Left hindlimb (tissue), 1 donor: ENCODE measurements around the gene EVA1B.

Experiments
- DNase-seq: peaks from one replicate; pipeline ENCODE4 v3.0.0-alpha.2; 2018

Gene EVA1B

GRCh38 chr1:36323636-36324352 lies at the start of gene EVA1B:
Gene EVA1B, minus strand, starts transcription at chr1:36323645. Its CDS starts 608 bp downstream, at chr1:36323037.
- peak; percentile 96 for DNase-seq

- no peak for DNase-seq
Observed at GRCh38 chr1:36372617-36373016, 49.2 kb upstream of the EVA1B start.

GRCh38 chr1:36369061-36369861 lies 45.8 kb upstream of the EVA1B start:
- peak; percentile 81 for DNase-seq

GRCh38 chr1:36367798-36368197 lies 44.4 kb upstream of the EVA1B start:
- no peak for DNase-seq

- no peak for DNase-seq
Observed at GRCh38 chr1:36367066-36367465, 43.6 kb upstream of the EVA1B start.

GRCh38 chr1:36366091-36366661 lies 42.7 kb upstream of the EVA1B start:
- DNase-seq, result peak; percentile 77

GRCh38 chr1:36365381-36365780 lies 41.9 kb upstream of the EVA1B start:
- no peak for DNase-seq

- DNase-seq, result no peak
Observed at GRCh38 chr1:36359911-36360550, 36.6 kb upstream of the EVA1B start.

- DNase-seq, result no peak
Observed at GRCh38 chr1:36359383-36359782, 35.9 kb upstream of the EVA1B start.

GRCh38 chr1:36358514-36359084 lies 35.2 kb upstream of the EVA1B start:
- DNase-seq, result no peak

- no peak for DNase-seq
Observed at GRCh38 chr1:36355811-36356210, 32.4 kb upstream of the EVA1B start.

- DNase-seq, result no peak
Observed at GRCh38 chr1:36354486-36354885, 31.0 kb upstream of the EVA1B start.

GRCh38 chr1:36352910-36353878 lies 29.7 kb upstream of the EVA1B start:
- DNase-seq, result no peak

GRCh38 chr1:36352125-36352909 lies 28.9 kb upstream of the EVA1B start:
- no peak for DNase-seq

- DNase-seq, result peak; percentile 60
Observed at GRCh38 chr1:36351227-36351977, 28.0 kb upstream of the EVA1B start.

GRCh38 chr1:36350659-36351226 lies 27.3 kb upstream of the EVA1B start:
- no peak for DNase-seq

GRCh38 chr1:36349839-36350238 lies 26.4 kb upstream of the EVA1B start:
- no peak for DNase-seq

- no peak for DNase-seq
Observed at GRCh38 chr1:36349241-36349671, 25.8 kb upstream of the EVA1B start.

- DNase-seq, result no peak
Observed at GRCh38 chr1:36346741-36347370, 23.4 kb upstream of the EVA1B start.
